HL-60/S4 treated with phorbol 12-myristate 13-acetate at 8.2 ng/mL for 4 days and 3 days (cell line): ENCODE results near the gene ITGAL.

Experiments used
- in situ Hi-C: fragments of 300-500 bp; cut with MboI; formaldehyde crosslinking; loops from 2 replicates; pipeline ENCODE4 v1.15.0; 2022; ENCODE audit warnings: low sequenced_read_pairs

The ITGAL gene

GRCh38 chr16:30488764-30489605 lies 16.4 kb downstream of the ITGAL start:
- in situ Hi-C loops: no loop called here

- in situ Hi-C loops: loop anchor here (10.0 kb wide), 1 partner anchor 45 kb away; the partner anchor contains the start of gene SEPHS2
These were observed 17.7 kb downstream of the ITGAL start for GRCh38 chr16:30490210-30490609.

- in situ Hi-C loops: loop anchor here (10.0 kb wide), 1 partner anchor 46 kb away; the partner anchor contains the start of gene SEPHS2
These were observed 18.7 kb downstream of the ITGAL start for GRCh38 chr16:30491229-30491628.

GRCh38 chr16:30491744-30492308 lies 19.3 kb downstream of the ITGAL start:
- in situ Hi-C loops: loop anchor here (10.0 kb wide), 1 partner anchor 47 kb away; the partner anchor contains the start of gene SEPHS2

- in situ Hi-C loops: loop anchor here (10.0 kb wide), 1 partner anchor 49 kb away; the partner anchor contains the start of gene SEPHS2
These were observed 21.5 kb downstream of the ITGAL start for GRCh38 chr16:30493941-30494488.

GRCh38 chr16:30494709-30495108 lies 22.2 kb downstream of the ITGAL start:
- in situ Hi-C loops: loop anchor here (10.0 kb wide), 1 partner anchor 50 kb away; the partner anchor contains the start of gene SEPHS2

- in situ Hi-C loops: loop anchor here (10.0 kb wide), 1 partner anchor 54 kb away; the partner anchor contains the start of gene SEPHS2
These were observed 26.7 kb downstream of the ITGAL start for GRCh38 chr16:30499284-30499683.

- in situ Hi-C loops: no loop called here
These were observed 31.1 kb downstream of the ITGAL start for GRCh38 chr16:30503403-30504296.

- in situ Hi-C loops: no loop called here
These were observed 36.7 kb downstream of the ITGAL start for GRCh38 chr16:30509081-30509765.

GRCh38 chr16:30510376-30510938 lies 37.9 kb downstream of the ITGAL start:
- in situ Hi-C loops: no loop called here

- in situ Hi-C loops: no loop called here
These were observed 39.0 kb downstream of the ITGAL start for GRCh38 chr16:30511509-30511908.

GRCh38 chr16:30515275-30515674 lies 42.7 kb downstream of the ITGAL start:
- in situ Hi-C loops: no loop called here

GRCh38 chr16:30518552-30518951 lies 46.0 kb downstream of the ITGAL start:
- in situ Hi-C loops: no loop called here

GRCh38 chr16:30519120-30520049 lies 46.8 kb downstream of the ITGAL start:
- in situ Hi-C loops: loop anchor here (10.0 kb wide), 1 partner anchor 85 kb away; the partner anchor contains the start of gene DCTPP1

GRCh38 chr16:30521476-30521872 lies 48.9 kb downstream of the ITGAL start:
- in situ Hi-C loops: loop anchor here (10.0 kb wide), 1 partner anchor 87 kb away; the partner anchor contains the start of gene DCTPP1

GRCh38 chr16:30521873-30522641 lies 49.5 kb downstream of the ITGAL start:
- in situ Hi-C loops: loop anchor here (10.0 kb wide), 1 partner anchor 87 kb away; the partner anchor contains the start of gene DCTPP1

GRCh38 chr16:30522702-30523463 lies 50.3 kb downstream of the ITGAL start:
- in situ Hi-C loops: loop anchor here (10.0 kb wide), 1 partner anchor 88 kb away; the partner anchor contains the start of gene DCTPP1
